HG03432 (cell line): ENCODE measurements around the gene KCTD17.

Source experiments
- ATAC-seq: cut with Tn5 transposase; IDR thresholded peaks from one replicate; pipeline ENCODE4 v1.9.1; 2021; ENCODE audit warnings: mild to moderate bottlenecking, moderate library complexity; ENCODE audit not compliant: unreplicated experiment

The KCTD17 gene

DNA sequence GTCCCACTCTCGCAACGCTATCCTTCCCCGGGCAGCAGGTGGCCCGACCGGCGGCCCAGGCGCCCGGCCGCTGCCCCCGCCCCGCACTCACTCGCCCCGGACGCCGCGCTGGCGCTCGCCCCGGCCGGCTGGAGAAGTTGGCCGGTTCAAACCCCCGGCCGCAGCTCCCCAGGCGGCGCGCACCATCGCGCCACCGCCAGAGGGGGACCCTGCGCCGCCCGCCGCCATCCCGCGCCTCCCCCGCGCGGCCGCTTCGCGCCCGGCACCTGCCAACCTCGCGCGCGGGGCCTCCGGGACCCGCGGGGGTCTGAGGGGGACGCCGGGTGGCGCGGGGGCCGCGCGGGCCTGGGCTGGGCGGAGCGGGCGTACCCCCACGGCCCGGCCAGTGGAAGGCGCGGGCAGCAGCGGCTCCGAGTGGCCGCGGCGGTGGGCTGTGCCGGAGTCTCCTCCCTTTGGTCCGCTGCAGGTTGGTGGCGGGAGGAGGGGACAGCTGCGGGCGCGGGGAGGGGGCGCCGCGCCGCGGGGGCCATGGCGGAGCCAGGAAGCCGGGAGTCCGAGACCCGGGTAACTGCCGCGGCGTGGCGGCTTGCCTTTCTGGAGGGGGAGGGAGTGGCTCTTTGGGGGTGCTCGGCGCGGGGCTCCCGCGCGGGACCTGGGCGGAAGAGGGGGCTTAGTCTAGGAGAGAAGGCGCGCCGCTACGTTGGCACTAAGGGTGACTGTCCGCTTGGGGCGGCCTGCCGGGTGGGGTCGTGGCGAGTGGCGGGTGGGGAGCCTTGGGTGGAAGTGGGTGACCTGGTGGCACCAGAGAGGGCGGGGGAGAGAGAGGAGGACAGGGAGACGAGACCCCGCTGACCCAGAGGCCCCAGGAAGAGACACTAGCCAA lies 32.0 kb upstream of the KCTD17 start, which contains the start of the genes MPST and TST:
TSS of gene MPST (plus strand) at position 434 of the 883 bp plus-strand sequence. CDS start at position 529, 95 bp downstream.
TSS of gene TST (minus strand) at position 139 of the 883 bp plus-strand sequence. CDS start 715 bp downstream, outside the sequence.
- ATAC-seq, result peak; percentile 58

DNA sequence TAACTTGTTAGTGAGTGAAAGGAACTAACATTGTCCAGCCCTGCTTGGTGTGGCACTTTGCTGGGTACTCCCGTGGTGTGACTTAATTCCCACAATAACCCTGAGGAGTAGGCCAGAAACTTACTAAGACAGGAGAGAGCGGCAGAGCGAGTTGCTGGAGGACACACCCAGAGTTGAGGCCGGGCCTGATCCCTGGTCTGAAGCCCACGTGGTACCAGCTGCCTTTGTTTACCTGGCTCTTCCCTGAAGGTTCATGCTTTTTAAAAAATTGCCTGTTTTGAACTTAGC lies 31.4 kb upstream of the KCTD17 start:
- ATAC-seq, result no peak

DNA sequence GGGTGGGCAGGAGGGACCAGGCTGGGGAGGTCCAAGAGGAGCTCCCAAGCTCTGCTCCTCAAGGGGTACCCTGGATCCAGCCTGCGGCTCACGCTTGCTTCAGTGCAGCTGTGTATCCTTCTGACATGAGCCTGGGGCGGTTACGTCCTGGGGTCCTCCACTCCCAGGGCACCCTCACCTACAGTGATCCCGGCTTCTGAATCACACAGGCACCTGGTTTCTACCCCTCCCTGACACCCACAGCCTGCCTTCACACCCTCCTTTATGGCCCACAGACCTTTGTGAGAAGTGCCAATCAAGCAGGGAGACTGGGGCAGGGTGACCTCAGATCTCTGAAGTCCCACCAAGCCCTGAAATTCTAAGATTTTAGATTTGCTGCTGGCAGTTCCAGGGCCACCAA lies 30.5 kb upstream of the KCTD17 start:
- no peak for ATAC-seq

DNA sequence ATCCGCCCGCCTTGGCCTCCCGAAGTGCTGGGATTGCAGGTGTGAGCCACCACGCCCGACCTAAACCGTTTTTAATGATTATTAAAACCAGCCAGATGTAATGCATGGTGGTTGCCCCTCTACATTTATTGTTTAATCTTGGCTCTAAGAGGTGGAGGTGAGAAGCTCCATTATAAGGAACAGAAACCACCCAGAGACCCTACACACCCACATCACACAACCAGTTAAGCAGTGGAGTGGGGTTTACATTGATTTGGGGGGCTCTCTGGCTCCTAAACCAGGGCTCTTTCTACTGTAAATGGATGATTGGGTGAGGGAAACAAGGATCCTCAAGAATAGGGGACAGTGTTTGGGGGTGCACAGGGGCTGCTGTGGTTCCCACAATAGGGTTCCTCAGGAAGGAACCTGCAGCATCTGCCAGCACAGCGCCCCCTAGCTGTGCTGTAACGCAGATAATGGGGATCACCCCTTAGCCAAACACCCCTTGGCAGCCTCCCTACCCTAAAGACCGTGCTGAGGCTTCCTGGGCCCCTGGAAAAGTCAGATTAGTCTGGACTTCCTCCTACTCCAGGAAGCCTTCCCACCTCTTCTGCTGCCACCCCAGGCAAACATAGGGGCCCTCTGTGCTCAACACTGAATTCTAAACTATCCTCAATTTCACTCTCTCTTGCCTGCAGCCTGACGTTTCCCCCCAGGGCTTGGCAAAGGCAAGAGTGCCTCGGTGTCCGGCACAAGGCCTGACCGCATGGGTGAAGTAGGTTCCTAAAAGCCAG lies 29.6 kb upstream of the KCTD17 start:
- ATAC-seq, result no peak

DNA sequence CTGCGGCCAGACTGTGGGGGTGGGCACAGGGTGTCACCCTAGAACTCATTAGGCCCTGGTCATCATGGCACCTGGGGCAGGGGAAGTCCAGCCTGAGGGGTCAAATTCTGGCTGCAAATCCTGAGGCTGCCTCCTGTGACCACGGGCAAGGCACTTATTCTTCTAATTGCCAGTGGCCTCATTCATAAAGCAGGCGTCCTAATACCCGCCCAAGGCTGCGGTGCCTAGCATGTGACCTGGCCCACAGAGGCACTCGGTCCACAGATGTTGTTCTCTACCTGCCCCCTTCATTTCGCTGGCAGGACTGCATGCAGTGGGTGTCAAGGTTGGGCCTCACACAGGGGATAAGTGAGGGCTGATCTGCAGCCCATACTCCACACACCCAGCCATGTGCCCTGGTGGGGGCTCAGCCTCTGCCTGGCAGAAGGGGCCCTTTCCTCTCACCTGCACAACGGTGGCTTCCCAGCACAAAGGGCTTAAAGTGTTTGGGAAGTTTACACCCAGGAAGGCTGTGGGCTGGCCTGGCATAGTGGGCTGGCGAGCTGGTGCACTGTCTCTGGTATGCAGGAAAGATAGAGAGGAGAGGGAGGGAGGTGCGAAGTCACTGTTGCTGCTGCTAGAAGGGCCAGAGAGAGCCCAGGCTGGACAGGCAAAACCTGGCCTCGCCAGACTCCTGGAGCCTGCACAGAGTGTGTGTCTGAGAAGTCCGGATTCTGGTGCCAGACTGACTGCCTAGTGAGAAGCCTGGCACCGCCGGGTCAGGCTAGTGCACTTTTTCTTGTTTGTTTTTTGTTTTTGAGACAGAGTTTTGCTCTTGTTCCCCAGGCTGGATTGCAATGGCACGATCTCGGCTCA lies 28.8 kb upstream of the KCTD17 start:
- ATAC-seq, result no peak

DNA sequence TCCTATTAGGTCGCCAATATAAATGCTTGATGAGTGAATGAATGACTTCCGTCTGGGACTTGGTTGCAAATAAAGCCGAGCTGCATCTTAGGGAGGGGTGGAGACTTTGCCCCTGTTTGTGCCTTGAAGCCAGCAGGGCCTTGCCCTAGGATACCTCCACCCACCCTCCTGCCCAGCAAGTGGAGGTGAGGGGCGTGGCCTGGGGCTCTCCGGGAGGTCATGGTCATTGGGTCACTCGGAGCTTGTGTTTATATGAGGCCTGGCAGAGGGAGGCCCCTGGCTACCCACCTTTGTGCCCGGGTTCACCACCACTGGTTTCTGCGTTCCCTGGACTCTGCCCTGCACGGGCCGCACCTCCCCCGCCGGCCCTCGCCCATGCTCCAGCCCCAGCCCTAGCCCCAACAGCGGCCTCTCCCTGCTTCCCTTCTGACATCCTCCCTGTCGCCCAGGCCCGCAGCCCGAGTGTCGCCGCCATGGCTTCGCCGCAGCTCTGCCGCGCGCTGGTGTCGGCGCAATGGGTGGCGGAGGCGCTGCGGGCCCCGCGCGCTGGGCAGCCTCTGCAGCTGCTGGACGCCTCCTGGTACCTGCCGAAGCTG lies 27.7 kb upstream of the KCTD17 start:
- ATAC-seq, result no peak

DNA sequence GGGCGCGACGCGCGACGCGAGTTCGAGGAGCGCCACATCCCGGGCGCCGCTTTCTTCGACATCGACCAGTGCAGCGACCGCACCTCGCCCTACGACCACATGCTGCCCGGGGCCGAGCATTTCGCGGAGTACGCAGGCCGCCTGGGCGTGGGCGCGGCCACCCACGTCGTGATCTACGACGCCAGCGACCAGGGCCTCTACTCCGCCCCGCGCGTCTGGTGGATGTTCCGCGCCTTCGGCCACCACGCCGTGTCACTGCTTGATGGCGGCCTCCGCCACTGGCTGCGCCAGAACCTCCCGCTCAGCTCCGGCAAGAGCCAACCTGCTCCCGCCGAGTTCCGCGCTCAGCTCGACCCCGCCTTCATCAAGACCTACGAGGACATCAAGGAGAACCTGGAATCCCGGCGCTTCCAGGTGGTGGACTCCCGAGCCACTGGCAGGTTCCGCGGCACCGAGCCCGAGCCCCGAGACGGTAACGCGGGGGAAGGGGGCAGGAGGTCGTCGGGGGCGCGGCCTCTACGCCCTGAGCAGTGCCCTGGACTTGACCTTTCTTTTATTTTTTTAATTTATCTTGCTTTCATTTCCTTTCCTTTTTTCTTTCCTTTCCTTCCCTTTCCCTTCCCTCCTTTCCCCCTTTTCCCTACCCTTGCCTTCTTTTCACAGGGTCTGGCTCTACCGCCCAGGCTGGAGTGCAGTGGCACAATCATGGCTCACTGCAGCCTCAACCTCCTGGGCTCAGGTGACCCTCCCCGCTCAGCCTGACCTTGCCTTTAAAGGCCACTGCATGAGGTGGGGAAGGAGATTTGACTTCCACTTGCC lies 27.0 kb upstream of the KCTD17 start:
- ATAC-seq, result no peak

DNA sequence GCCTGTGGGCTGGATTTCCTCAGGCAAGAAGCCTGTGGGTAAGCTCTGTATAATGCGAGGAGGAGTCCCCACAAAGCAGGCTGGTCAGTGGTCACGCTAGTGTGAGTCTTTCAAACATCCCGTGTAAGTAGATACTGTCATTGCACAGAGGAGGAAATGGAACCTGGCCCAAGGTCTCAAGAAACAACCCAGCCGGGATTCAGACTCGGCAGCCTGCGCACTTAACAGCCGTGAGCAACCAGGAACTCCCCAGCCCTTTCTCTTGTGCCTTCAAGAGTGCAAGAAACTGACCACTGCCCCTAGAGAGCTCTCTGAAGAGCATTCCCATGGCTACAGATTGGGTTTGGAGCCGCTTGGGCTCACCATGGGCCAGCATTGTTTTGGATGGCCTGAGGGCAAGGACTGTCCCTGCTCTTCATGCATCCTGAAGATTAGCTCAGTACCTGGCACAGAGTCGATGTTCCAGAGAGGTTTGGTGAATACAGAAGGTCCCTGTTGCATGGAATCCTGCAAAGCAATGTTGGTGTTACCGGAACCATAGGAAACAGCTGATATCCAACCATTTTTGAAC lies 26.0 kb upstream of the KCTD17 start:
- ATAC-seq, result no peak

DNA sequence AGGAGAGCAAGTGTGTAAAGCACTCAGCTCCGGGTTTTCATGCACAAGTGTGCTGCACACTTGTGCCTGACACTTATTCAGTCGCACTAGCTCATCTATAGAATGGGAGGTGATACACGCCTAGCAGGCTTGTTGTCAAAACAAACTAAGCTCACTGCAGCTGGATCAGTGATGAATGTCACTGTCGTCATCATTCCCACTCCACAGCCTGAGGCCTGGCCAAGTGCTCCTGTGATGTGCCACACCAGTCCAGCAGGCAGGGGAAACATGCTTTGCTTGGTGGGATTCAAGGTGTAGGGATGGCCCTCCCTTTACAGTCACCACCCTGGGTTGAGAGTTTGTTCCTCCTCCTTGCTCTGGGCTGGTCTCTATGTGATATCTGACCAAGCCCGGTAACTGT lies 25.2 kb upstream of the KCTD17 start:
- ATAC-seq, result no peak

DNA sequence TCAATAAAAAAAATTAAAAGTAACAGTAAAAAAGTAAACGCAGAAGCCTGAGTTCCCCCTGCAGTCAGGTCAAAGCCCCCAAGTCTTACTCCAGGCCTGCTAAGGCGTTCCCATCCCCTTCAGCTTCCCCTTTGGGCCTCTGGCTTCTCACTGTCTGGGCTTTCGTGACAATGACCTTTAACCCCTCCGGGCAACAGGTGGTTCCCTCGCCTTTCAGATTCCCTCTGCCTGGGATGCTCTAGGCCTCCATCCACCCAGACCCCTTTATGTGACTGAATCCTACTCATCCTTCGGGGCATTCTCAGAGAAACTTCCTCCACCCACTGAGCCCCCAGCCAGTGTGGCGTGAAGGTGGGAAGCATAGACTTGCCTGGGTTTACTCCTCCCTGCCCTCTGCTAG lies 24.0 kb upstream of the KCTD17 start:
- no peak for ATAC-seq

DNA sequence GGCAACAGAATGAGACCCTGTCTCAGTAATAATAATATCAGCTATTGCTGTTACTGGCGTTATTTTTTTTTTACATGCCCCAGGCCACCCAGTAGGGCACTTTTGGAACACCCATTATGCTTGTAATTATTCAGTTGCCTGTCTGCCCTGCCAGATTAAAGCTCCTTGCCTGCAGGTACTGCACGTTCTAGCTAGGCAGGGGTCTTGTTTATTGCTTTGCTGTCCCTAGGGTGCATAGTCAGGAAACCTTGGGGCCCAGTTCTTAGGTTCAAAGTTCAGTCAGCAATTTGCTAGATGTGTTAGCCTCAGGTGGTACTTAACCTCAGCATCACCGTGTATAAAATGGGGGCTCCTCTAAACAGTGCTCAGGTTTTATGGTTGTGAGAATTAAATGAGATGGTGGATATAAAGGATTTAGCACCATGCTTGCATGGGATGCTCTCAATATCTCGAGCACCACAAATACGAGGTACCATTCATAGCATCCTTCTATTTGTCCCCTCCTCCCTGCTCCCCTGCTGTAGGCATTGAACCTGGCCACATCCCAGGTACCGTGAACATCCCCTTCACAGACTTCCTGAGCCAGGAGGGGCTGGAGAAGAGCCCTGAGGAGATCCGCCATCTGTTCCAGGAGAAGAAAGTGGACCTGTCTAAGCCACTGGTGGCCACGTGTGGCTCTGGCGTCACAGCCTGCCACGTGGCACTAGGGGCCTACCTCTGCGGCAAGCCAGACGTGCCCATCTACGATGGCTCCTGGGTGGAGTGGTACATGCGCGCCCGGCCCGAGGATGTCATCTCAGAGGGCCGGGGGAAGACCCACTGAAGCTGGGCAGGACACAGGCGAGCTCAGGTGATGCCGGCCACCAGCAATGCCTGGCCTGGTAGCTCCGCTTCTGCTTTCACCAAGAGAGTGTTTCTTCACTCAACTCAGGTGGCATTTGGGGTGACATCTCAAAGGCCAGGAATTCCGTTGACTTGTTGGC lies 22.6 kb upstream of the KCTD17 start:
- no peak for ATAC-seq

DNA sequence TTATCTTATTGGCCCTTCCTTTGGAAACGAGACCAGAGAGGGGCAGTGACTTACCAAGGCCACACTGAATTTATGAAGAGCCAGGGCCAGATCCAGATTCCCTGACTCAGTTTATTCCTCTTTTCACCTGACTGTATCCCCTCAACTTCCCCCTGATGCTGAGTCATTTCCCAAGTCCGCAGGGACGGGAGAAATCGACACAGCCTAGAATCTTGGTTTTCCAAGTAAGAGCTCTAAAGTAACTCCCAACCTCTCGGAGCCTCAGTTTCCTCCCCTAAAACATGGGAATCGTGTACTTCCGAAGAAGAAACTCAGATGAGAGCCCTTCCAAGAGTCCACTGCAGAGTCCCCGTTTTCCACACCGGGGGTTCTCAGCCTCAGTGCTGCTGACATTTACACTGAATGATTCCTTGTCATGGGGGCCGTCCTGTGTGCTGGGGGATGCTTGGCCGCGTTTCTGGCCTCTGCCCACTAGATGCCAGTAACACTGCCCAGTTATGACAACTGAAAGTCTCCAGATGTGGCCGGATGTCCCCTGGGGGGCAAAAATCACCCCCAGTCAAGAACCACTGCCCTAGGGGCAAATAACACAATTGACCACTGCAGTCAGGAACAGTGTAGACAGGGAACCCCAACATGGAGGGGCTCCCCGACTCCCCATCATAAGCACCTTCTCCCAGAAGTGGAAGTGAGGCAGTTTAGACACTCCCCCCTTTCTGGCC lies 20.8 kb upstream of the KCTD17 start:
- no peak for ATAC-seq

DNA sequence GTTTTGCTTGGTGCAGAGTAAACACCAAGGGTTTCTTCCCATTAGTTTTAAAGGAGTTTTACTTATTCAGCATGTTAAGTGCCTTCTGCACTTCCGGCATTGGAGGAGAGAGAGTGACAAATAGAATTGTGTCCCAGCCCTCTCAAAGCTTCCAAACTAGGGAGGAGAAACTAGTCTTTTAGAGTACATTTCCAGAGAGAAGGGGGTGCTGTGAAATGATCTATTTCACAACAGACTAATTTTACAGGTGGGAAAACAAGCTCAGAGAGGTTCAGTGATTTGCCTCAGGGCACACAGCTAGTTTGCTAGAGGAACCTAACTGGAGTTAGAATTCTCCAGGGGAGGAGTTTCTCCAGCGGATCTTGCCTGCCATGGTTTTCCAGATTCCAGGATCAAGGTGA lies 19.4 kb upstream of the KCTD17 start:
- ATAC-seq, result no peak

DNA sequence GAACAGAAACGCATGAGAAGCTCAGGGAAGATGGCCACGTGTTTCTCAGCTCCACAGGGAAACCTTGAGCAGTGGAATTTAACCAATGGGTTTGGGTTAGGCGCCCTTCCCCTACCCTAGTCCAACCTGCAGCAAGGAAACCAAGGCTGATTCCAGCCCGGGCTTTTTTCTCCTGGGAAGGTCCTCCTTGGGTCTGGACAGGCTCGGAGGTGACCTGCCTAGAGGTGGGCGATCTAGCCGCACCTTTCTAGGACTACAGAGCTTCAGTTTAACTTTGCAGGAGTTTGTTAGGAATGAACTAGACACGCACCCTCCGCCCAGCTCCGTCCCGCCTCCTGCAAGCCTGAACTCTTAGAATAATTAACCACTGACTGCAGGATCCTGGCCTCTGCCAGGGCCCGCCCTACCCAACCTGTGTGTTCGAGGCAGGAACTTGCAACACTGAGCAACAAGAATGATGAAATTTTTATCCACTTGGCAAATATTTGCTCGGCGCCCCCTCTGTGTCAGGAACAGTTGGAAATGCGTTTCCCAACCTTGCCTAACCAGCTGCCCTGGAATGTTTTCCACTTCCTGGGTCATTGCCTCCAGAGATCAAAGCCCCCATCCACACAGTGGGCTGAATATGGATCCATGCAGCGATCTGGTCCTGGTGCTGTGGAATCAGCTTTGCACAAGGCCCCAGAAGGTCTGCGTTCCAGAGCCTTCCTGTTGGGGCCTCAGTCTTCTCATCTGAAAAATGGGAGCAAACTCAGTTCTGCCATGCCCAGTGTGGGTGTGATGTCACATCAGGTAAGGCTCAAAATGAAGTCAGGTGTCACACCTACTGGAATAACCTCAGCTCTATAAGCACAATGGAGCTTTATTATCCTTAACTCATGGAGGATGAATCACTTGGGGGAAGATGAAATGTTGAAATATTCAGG lies 18.7 kb upstream of the KCTD17 start:
- no peak for ATAC-seq

DNA sequence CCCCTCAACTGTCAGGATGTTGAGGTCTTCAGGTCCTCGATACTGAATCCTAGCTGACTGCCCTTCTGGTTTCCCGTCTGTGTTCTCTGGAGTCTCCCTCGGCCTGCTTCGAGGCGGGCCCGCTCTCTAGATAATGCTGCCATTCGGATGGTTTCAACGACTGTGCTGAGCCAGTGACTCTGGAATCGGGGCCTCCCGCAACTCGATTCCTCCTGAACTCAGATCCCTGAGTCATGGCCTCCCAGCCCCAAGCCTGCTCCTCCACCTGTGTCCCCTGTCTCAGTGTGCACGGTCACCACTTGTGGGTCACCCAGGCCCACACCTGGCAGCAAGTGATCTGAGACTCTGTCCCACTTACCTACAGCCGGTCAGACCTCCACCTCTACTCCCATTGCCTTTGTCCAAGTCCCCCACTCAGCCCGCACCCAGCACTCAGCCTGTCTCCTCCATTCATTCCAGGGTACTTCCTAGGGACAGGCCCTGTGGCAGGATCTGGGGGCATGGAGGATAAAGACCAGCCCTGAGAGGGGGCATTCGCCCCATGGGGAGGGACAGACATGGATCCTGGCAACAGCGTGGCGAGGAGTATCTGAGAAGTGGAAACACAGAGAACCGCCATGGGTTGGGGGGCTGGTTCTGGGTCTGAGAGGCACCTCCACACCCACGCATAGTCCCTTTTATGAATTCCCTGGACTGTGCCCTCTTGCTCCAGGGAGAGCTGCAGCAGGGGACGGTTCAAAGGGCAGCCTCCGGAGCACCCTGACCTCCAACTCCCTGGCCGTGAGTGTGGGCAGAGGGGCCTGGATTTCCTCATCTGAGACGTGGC lies 17.7 kb upstream of the KCTD17 start:
- no peak for ATAC-seq
